ENCODE results near the gene PYCR2.

GRCh38 chr1:225909477-225909876 lies 14.6 kb downstream of the PYCR2 start:
- TF ChIP-seq CTCF (IDR thresholded peaks at IDR 0.05) = no peak
- no peak for TF ChIP-seq POLR2A (IDR thresholded peaks at IDR 0.05)

All from heart left ventricle (tissue), 13 donors.